Measurements from ENCODE around the gene ADAMTS13.

Gene ADAMTS13

GRCh38 chr9:133475292-133476012 lies 53.3 kb downstream of the ADAMTS13 start:
- DNase-seq, result no peak
- intact Hi-C loops (cut with DNase I; ENCODE audit: low total_unique reads), result no loop called here
- H3K27ac ChIP-seq, result no peak overlapping the region
- no peak overlapping the region for H3K4me3 ChIP-seq
- peaks cover 0 to 1% (median 0%) of the 10 kb centered on the region in 3 donors for H3K36me3 ChIP-seq
- no peaks in the 10 kb centered on the region for H3K27me3 ChIP-seq
- no peaks in the 10 kb centered on the region for H3K9me3 ChIP-seq
- peaks cover 0 to 23% (median 14%) of the 10 kb centered on the region in 4 donors for H3K4me1 ChIP-seq
- no peak for TF ChIP-seq CTCF (IDR thresholded peaks at IDR 0.05)

DNA sequence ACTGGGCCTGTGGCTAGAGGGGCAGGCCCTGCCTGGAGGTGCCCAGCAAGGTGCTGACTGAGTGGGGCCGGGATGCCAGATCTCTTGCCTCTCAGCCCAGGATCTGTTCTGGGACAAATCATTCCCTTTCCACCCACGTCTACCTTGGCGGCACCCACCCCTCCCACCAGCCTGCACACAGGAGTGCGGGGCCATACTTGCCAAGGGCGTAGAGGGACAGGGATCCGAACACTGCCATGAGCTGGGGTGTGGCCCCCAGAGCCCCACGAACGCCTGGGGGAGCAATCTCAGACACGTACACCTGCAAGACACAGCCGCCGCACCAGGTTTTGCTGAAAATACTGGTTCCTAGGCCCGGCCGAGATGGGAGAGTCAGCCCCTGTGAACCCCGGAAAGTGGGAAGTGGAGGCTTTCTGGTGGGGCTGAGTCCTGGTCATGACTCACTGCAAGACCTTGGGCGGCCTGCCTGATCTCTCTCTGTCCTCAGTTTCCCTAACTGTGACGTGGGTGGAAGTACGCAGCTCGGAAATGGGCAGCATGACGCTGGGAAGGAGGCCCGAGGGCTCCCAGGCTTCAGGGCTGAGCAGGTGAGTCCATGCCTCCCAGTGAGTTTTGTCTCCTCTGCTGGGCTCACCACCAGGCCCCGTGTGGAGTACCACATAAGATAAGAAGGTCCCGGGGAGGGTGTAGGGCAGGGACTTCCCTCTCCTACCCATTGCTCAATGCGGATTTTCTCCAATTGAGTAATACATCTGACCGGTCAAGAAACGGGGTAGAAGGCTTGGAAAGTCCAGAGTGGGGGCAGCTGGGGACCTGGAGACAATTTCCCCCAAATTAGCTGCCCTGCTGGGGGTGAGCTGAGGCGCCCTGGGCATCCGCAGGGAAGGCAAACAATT lies 54.1 kb downstream of the ADAMTS13 start:
- no peak for DNase-seq
- intact Hi-C loops (cut with DNase I; ENCODE audit: low total_unique reads), result no loop called here
- Histone ChIP-seq H3K36me3 (no peaks in the 10 kb centered on the region), H3K4me1 (peaks cover 0 to 23% (median 14%) of the 10 kb centered on the region in 4 donors), H3K27me3 (no peaks in the 10 kb centered on the region), H3K27ac (no peak overlapping the region), H3K9me3 (no peaks in the 10 kb centered on the region), H3K4me3 (no peak overlapping the region)
- TF ChIP-seq CTCF (IDR thresholded peaks at IDR 0.05), result no peak

- no peaks in the 10 kb centered on the region for H3K36me3 ChIP-seq
Measured at GRCh38 chr9:133476941-133477340, 54.8 kb downstream of the ADAMTS13 start.

DNA sequence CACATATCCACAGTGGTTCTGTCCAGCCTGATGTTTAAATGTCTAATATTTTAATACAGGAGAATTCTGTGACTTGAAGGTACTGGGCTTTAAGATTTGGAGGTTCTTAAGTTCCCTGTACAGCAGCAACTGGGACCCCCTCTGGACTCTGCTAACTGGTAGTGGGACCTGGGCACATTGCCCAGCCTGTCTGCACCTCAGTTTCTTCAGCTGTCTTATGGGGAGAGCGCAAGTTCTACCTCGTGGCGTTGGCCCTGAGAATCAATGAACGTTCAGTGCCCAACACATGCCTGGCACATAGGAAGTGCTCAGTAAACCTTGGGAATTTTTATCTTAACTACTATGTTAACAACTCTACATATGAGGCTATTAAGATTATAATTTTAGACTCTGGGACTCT lies 55.3 kb downstream of the ADAMTS13 start:
- no peak overlapping the region for H3K27ac ChIP-seq
- no peak overlapping the region for H3K4me3 ChIP-seq
- TF ChIP-seq CTCF (IDR thresholded peaks at IDR 0.05), result no peak
- peaks cover 0 to 23% (median 14%) of the 10 kb centered on the region in 4 donors for H3K4me1 ChIP-seq
- intact Hi-C loops (cut with DNase I; ENCODE audit: low total_unique reads), result no loop called here
- H3K36me3 ChIP-seq, result no peaks in the 10 kb centered on the region
- H3K9me3 ChIP-seq, result no peaks in the 10 kb centered on the region
- H3K27me3 ChIP-seq, result no peaks in the 10 kb centered on the region
- DNase-seq, result no peak

More at GRCh38 chr9:133476941-133477340, 54.8 kb downstream of the ADAMTS13 start:
- intact Hi-C loops (cut with DNase I; ENCODE audit: low total_unique reads), result no loop called here
- TF ChIP-seq CTCF (IDR thresholded peaks at IDR 0.05), result no peak
- H3K9me3 ChIP-seq, result no peaks in the 10 kb centered on the region
- peaks cover 0 to 23% (median 14%) of the 10 kb centered on the region in 4 donors for H3K4me1 ChIP-seq
- no peaks in the 10 kb centered on the region for H3K27me3 ChIP-seq
- DNase-seq, result no peak
- no peak overlapping the region for H3K4me3 ChIP-seq
- no peak overlapping the region for H3K27ac ChIP-seq

- H3K4me3 ChIP-seq, result peak overlapping the region; percentile 54 to 77
- peaks cover 0 to 23% (median 14%) of the 10 kb centered on the region in 4 donors for H3K4me1 ChIP-seq
- no peak for TF ChIP-seq CTCF (IDR thresholded peaks at IDR 0.05)
- intact Hi-C loops (cut with DNase I; ENCODE audit: low total_unique reads), result no loop called here
- no peaks in the 10 kb centered on the region for H3K36me3 ChIP-seq
- no peaks in the 10 kb centered on the region for H3K9me3 ChIP-seq
- no peaks in the 10 kb centered on the region for H3K27me3 ChIP-seq
- peak overlapping the region; percentile 36 to 61 for H3K27ac ChIP-seq
- no peak for DNase-seq
Measured at GRCh38 chr9:133477992-133478850, 56.1 kb downstream of the ADAMTS13 start.

Data from tibial artery (tissue), 4 donors.